Nephron progenitor cell (in vitro differentiated cells): ENCODE measurements around the gene PRKAG2.
A peak's percentile ranks its signal among the peaks of the same experiment; 100 is the strongest.

Source experiments
- DNase-seq: peaks from one replicate; pipeline ENCODE4 v3.0.0; 2021
- H3K27ac Mint-ChIP-seq: 2 replicates; pipeline ENCODE4 v1.8.0; 2021; ENCODE audit warnings: mild to moderate bottlenecking, moderate library complexity, mixed read lengths
- H3K27me3 Mint-ChIP-seq: 2 replicates; pipeline ENCODE4 v1.8.0; 2021; ENCODE audit warnings: mild to moderate bottlenecking, low read depth, mixed read lengths; ENCODE audit not compliant: poor library complexity
- H3K36me3 Mint-ChIP-seq: 2 replicates; pipeline ENCODE4 v1.8.0; 2021; ENCODE audit warnings: low read depth, mixed read lengths
- H3K4me1 Mint-ChIP-seq: 2 replicates; pipeline ENCODE4 v1.8.0; 2021; ENCODE audit warnings: mixed read lengths
- H3K4me3 Mint-ChIP-seq: 2 replicates; pipeline ENCODE4 v1.8.0; 2021; ENCODE audit warnings: mild to moderate bottlenecking, moderate library complexity, mixed read lengths
- H3K9me3 Mint-ChIP-seq: 2 replicates; pipeline ENCODE4 v1.8.0; 2021; ENCODE audit warnings: mild to moderate bottlenecking, moderate library complexity, mixed read lengths
- TF ChIP-seq, protein P1 (sequence below): fragments of 200-600 bp; sonication (generic); IDR thresholded peaks from 2 replicates; pipeline ENCODE4 v1.5.0; 2021; ENCODE audit warnings: antibody characterized with exemption

Gene PRKAG2

GRCh38 chr7:151684408-151685175, 192.3 kb downstream of the PRKAG2 start:
- TF ChIP-seq, protein P1, sequence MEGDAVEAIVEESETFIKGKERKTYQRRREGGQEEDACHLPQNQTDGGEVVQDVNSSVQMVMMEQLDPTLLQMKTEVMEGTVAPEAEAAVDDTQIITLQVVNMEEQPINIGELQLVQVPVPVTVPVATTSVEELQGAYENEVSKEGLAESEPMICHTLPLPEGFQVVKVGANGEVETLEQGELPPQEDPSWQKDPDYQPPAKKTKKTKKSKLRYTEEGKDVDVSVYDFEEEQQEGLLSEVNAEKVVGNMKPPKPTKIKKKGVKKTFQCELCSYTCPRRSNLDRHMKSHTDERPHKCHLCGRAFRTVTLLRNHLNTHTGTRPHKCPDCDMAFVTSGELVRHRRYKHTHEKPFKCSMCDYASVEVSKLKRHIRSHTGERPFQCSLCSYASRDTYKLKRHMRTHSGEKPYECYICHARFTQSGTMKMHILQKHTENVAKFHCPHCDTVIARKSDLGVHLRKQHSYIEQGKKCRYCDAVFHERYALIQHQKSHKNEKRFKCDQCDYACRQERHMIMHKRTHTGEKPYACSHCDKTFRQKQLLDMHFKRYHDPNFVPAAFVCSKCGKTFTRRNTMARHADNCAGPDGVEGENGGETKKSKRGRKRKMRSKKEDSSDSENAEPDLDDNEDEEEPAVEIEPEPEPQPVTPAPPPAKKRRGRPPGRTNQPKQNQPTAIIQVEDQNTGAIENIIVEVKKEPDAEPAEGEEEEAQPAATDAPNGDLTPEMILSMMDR = no peak
- H3K27ac Mint-ChIP-seq = no peak overlapping the region
- no peak for DNase-seq
- H3K4me1 Mint-ChIP-seq = peaks cover 40% of the 10 kb centered on the region
- H3K9me3 Mint-ChIP-seq = no peaks in the 10 kb centered on the region
- H3K27me3 Mint-ChIP-seq = peaks cover 6% of the 10 kb centered on the region
- no peaks in the 10 kb centered on the region for H3K36me3 Mint-ChIP-seq
- no peak overlapping the region for H3K4me3 Mint-ChIP-seq

DNA sequence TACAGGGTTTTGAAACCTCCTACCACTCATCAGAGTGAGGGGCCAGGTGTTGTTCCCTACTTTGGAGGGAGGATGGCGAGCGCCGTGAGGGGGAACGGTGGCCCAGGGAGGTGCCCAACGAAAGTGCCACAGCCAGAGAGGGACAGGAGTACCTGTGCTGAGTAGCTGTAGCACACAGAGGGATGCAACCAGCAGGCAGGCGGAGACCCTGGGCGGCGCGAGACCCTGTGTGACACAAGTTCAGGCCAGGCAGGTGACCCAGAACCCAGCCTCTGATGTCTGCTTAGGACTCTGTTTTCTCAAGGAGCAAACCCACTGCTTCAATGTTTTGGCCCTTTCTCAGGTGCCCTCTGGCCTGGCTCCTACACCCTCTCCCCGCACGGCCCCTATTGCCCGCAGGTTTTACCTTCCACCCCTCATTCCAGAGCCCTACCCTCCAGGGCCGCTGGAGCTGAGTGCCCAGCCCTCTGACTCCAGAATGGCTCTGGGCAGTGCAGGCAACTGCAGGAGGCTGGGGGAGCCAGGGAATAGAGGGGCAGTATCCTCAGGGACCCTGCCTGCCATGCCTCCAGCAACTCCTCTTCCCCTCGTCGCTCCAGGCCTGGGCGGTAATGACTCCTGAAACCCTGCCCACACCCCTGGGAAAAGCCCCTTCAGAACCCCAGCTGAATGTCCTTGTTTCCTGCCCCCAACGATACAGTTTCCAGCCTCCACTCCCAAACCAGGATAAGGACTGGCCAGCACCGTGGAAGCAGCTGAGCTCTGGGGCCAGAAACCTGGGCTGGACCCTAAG, 193.1 kb downstream of the PRKAG2 start:
- TF ChIP-seq, protein P1 = no peak
- H3K27ac Mint-ChIP-seq = peak overlapping the region; percentile 4
- peaks cover 6% of the 10 kb centered on the region for H3K27me3 Mint-ChIP-seq

DNA sequence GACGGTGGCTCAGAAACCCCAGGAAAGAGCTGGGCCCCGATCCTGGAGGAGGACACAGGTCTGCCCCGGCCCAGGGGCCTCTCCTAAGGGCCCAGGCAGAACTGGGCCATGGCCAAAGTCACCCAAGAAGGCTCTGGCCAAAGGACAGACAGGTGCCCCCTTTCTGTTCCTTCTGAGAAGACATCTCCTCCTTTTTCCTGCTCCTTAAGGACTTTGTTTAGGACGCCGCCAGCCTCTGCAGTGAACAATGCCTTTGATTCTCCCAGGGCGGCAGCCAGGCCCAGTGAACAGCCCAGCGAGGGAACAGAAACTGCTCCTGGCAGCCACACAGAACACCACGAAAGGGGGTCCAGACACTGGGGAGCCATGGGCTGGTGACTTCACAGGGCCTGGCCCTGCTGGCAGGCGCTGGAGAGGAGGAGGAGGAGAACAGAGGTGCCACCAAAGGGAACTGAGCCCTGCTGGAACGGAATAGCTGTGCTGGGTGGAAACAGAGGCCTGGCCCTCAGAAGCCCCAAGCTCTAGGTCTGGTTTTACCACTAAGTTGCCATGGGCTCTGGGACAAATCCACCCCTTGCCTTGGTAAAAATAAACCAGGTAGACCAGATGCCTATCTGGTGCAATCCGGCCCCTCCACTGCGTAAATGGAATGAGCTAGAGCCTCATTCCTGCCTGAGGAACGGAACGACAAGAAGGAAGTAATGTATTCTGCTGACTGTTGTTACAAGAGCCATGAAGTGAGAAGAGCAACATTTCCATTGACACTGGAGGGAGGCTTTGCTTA, 193.9 kb downstream of the PRKAG2 start:
- H3K36me3 Mint-ChIP-seq = no peaks in the 10 kb centered on the region
- no peaks in the 10 kb centered on the region for H3K9me3 Mint-ChIP-seq
- peaks cover 46% of the 10 kb centered on the region for H3K4me1 Mint-ChIP-seq
- no peak overlapping the region for H3K4me3 Mint-ChIP-seq
- TF ChIP-seq, protein P1 = no peak
- peak overlapping the region; percentile 74 for H3K27ac Mint-ChIP-seq
- no peak for DNase-seq
- peaks cover 6% of the 10 kb centered on the region for H3K27me3 Mint-ChIP-seq

More for the DNA sequence above, 193.1 kb downstream of the PRKAG2 start:
- DNase-seq = no peak
- no peak overlapping the region for H3K4me3 Mint-ChIP-seq
- H3K36me3 Mint-ChIP-seq = no peaks in the 10 kb centered on the region
- H3K9me3 Mint-ChIP-seq = no peaks in the 10 kb centered on the region
- H3K4me1 Mint-ChIP-seq = peaks cover 39% of the 10 kb centered on the region

GRCh38 chr7:151681726-151682125, 195.2 kb downstream of the PRKAG2 start:
- H3K27ac Mint-ChIP-seq = no peak overlapping the region
- no peaks in the 10 kb centered on the region for H3K36me3 Mint-ChIP-seq
- peaks cover 3% of the 10 kb centered on the region for H3K27me3 Mint-ChIP-seq

GRCh38 chr7:151680810-151681209, 196.1 kb downstream of the PRKAG2 start:
- H3K27ac Mint-ChIP-seq = no peak overlapping the region
- no peak overlapping the region for H3K4me3 Mint-ChIP-seq

More at GRCh38 chr7:151681726-151682125, 195.2 kb downstream of the PRKAG2 start:
- DNase-seq = no peak
- Mint-ChIP-seq H3K9me3 (no peaks in the 10 kb centered on the region), H3K4me3 (no peak overlapping the region), H3K4me1 (peaks cover 42% of the 10 kb centered on the region)
- TF ChIP-seq, protein P1 = no peak

More at GRCh38 chr7:151680810-151681209, 196.1 kb downstream of the PRKAG2 start:
- TF ChIP-seq, protein P1 = no peak
- H3K9me3 Mint-ChIP-seq = no peaks in the 10 kb centered on the region
- no peaks in the 10 kb centered on the region for H3K36me3 Mint-ChIP-seq
- no peak for DNase-seq
- H3K4me1 Mint-ChIP-seq = peaks cover 42% of the 10 kb centered on the region
- peaks cover 3% of the 10 kb centered on the region for H3K27me3 Mint-ChIP-seq
